Activated T-helper 1 cell treated with Interleukin-2 at 50 U/mL for 16 hours (primary cell): ENCODE measurements around the gene TENM3.
"Not testable (repeated sequence)": the region's sequence is repeated elsewhere in the genome, so short reads cannot be mapped to it uniquely, and the experiment has no call there.

Experiments
- DNase-seq: peaks from one replicate; pipeline ENCODE4 v3.0.0-alpha.2; 2020; ENCODE audit warnings: low read depth

Gene TENM3

DNA sequence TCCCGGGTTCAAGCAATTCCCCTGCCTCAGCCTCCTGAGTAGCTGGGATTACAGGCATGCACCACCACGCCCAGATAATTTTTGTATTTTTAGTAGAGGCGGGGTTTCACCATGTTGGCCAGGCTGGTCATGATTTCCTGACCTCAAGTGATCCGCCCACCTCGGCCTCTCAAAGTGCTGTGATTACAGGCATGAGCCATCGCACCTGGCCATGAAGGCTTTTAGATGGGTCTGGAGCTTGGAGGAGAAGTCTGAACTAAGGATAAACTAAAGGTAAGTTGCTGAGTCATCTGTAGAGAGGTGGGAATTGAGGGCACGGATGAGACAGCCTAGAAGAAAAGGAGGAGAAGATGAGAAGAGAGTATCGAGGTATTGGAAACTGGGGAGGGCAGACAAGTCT lies at the start of gene TENM3:
TENM3 (plus strand) TSS at position 199 of the 400 bp plus-strand sequence. CDS start 80,619 bp downstream, outside the sequence.
- not testable (repeated sequence) for DNase-seq

DNA sequence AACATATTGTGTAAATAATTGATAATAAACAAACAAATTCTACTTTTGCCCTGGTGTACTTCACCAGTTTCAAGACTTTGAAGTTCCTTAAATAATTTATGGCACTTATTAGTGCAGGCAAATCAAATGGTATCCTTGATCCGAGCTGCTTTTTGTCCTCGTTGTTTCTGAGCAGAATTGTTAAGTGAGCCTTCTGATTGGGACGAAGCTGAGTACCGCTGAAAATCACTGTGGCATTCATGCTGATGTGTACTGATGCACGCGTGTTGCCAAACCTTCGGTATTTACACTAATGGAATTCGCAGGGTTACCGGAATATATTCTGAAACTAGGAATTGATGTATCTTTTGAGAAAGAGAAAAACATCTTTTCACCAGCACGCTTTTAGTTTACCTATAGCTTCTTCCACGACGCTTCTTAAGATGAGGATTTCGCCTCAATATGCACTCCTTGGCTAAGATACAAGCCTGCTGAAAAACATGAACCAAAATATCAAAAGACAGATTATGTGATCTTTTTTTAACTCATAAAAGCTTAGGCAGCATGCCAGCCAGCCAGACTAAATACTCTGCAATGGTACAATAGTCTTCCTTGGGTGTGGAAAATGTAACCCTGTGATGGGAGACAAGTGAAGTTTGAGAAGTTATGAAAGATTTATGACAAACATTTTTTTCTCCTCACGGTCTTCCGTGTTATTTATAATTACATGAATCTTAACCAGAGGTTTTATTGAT lies 48.9 kb upstream of the TENM3 start:
- DNase-seq = no peak

DNA sequence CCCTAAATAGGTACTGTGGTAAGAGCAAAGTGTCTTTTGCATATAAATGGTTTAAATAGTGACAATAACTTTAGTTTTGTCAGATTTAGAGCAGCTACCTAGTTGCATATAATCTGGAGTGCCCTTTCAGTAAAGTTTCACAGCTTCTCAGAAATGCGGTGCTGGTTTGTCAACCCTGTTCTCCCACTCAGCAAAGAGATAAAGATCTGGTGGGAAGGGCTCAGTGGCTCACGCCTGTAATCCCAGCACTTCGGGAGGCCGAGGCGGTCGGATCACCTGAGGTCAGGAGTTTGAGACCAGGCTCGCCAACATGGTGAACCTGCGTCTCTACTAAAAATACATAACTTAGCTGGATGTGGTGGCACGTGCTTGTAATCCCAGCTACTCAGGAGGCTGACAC lies 45.6 kb upstream of the TENM3 start:
- DNase-seq = no peak

DNA sequence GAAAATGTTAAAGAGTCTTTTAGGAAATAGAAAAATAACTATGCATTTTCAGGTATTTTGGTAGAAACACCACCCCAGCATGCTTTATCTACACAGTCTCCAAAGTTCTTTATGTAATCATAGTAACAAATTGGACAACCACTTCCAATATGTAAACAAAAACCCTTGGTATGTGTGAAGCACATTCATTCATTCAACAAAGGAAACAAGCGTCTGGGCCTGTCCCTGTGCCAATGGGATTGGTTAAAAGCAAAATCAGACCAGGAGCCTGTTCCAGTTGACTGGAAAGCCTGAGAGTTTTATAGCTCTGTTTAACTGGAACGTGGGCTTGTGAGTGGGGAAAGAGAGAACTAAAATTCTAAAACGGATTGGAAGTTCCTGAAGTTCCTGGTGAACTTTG lies 41.3 kb upstream of the TENM3 start:
- no peak for DNase-seq

DNA sequence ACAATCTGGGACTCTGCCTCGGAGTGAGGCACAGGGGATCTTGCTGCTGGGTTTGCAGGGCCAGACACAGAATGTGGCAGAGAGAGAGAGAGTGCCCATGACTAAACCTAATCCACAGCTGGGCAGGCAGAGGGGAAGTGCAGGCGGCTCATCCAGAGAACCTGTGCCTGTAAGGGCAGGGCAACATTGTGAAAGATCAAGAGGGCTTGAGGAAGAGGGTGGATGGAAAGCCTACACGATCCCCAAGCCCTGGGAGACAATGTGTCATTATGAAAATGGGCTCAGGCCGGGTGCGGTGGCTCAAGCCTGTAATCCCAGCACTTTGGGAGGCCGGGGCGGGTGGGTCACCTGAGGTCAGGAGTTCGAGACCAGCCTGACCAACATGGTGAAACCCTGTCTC lies 40.6 kb upstream of the TENM3 start:
- DNase-seq = no peak

DNA sequence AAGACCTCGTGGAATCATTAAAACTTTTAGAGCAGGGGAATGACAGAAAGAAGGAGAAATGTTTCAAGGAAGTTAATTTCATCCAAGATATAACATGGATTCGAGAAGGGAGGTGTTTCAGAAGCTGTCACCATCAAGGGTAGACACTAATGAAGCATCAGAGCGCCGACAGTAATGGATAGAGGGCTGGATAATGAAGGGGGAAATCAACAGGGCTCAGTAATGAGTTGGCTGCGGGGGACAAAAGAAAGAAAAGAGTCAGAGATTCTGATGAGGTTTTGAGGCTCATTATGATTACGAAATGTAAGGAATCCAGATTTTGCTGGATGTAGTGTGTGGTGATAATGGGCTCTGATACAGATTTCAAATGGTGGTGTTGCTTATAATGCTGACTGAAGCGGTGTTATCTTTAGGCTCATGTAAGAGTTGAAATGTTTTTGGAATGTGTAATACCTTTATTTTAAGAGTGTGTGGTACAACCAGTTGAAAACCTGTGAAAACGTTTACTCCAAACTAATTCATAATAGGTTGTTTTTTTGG lies 39.3 kb upstream of the TENM3 start:
- DNase-seq = no peak

DNA sequence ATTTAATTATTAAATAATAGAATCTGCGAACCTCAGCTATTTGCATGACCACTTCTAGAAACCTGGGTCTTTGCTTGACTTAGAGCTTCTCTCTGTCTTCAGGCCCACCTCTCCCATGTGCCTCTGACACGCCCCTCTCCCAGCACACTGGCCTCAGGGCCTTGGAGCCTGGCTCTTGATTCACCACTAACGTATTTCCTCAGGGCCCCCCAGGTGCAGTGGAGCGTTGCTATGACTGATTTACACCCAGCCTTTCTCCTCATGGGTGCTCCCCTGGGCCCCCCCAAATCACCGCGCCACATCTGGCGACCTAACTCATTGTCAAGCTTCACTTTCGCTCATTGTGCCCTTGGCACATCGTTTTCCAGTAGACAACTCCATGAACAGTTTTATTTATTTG lies 37.9 kb upstream of the TENM3 start:
- no peak for DNase-seq

DNA sequence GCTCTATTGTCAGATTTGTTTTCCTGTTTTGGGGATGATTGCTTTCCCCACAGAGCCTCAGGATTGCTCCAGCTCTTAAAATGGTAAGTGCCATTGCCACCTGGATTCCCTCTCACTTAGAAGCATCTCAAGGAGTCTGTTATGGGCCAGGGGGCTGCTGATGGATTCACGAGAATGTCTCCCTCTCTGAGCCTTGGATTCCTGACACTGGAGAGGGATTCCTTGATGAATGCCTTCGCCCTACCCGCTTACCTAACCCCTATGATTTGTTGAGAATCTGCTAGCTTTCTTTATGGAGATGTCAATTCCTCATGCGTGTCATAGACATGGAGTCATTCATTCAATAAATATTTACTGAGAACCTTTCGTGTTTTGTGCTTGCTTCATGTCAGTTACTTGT lies 36.9 kb upstream of the TENM3 start:
- DNase-seq = no peak

DNA sequence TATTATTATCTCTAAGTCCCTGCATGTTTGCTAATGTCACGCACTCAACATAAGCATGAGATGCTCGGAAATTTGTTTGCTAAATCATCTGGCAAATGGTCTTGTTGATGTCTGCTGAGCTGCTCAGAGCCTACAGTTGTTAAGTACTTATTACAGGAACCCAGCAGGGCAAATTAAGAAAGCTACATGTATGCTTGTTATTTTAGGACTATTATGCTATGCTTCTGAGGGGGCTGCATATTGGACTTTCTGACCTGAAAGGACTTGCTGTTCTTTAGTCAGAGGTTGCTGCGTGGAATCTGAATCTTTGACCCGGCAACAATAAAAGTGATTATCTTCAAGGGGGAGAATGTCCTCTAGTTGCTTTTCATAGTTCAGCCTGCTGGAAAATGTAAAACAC lies 36.3 kb upstream of the TENM3 start:
- no peak for DNase-seq

DNA sequence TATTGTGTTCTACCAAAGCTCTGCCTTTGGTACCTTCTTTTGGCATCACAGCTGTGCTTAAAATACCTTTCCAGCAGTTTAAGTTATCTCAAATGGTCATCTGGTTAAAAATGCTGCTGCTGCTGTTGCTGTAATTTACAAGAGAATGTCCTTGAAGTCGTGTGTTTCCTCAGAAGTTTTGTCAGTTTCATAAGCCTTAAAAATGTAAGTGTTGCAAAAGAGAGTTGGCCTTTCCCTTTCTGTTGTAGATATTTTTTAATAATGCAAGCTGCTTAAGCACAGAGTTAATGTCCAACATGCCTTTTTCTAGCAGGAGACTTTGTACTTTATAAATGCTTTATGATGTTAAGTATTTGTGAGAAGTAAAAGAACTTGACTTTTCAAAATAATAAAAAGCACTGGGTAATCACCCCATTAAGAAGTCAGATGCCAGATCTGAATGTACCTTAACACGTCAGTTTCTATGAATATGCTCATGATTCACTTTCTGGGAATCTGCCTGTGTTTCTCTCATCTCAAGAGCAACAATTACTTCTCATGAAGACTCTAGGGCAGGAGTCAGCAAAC lies 35.3 kb upstream of the TENM3 start:
- no peak for DNase-seq

DNA sequence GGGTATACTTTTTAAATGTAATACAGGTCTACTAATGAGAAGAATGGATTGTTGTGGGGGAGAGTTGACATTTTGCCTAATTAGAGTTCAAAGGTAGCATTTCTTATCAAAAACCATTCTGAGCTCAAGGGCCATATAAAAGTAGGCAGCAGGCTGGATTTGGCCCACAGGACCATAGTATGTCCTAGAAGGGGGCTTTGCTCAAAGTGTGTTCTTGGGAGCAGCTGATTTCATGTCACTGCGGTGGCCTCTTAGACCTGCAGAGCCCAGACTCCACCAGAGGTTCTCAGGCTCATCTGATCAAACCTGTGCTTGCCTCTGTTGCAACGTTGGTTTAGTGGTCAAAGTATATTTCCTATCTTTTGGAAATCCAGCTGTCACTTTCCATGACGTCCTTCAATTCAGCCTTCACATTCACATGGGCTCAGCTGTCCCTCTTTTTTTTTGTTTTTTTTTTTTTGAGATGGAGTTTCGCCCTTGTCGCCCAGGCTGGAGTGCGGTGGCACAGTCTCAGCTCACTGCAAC lies 34.6 kb upstream of the TENM3 start:
- no peak for DNase-seq

DNA sequence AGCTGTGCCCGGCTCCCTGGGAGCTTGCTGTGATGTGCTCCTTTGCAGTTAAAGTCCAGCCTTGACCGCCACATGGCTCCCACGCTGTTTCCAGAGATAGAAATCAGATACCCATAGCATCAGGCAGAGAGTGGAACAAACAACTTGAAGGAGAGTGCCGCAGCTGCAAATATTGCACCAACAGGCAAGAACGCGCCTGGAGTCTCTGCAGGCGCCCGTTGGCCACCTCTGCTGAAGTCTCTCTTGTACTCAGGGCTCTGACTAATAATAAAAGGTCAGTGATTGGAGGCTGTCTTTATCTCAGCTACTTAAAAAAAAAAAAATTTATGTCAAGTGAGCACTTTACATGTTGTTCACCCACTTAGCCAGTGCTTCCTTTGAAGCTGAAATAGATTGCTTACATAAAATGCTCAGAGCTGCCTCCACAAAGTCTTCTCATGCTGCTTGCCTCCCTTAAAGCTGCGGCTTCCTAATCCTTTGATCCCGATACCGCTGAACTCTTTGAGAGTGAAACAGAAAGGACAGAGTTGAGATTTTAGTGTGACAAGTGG lies 30.9 kb upstream of the TENM3 start:
- DNase-seq = no peak

DNA sequence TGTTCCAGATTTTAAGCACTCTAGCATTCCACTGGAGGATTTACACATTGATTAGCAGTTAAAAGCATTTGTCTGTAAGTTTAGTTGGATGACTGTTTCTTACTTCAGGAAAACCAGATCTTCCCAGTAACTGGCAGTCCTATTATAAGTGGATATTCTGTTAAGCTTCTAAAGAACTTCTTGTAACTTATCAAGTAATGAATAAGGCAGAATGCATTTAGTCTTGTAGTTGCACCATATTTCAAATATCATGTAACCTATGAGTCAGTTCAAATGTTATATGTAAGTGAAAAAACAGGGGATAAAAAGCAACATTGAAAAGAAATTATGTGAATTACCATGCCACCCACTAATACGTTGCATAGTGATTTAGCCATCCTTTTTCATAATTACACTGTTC lies 30.2 kb upstream of the TENM3 start:
- DNase-seq = no peak

DNA sequence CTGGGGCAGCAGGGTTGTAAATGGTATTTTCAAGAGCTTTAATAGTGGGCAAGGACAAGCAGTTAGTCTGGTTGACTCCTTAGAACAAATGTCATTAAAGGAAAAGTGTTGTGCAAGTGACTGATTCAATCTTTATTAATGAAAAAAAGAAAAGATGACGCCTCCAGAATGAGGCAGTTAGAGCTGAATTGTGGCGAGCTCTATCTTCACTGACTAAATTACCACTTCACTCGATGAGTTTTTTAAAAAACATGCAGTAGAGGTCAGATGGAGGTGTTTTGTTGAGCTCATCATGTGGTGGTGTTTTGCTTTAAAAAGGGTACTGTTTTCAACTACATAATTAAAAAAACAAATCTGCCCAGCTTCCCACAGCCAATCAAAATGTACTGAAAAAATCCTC lies 28.1 kb upstream of the TENM3 start:
- no peak for DNase-seq

DNA sequence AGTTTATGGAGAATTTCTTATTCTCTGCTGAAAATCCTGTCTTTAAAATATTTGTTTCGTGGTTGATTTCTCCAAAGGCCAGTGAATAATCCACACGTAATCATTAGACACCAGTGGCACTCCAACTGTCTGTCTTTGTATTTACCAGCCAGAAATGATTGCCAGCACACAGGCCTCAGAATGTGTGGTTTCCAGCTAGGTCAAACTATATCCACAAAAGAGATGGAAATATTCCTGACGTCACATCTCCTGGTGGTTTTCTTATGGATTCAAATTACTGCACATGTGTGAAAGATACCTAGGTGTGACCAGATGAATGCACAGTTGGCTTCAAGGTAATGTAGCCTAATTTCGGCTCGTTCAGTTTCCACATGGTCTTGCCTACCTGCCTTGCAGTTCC lies 27.2 kb upstream of the TENM3 start:
- DNase-seq = no peak

DNA sequence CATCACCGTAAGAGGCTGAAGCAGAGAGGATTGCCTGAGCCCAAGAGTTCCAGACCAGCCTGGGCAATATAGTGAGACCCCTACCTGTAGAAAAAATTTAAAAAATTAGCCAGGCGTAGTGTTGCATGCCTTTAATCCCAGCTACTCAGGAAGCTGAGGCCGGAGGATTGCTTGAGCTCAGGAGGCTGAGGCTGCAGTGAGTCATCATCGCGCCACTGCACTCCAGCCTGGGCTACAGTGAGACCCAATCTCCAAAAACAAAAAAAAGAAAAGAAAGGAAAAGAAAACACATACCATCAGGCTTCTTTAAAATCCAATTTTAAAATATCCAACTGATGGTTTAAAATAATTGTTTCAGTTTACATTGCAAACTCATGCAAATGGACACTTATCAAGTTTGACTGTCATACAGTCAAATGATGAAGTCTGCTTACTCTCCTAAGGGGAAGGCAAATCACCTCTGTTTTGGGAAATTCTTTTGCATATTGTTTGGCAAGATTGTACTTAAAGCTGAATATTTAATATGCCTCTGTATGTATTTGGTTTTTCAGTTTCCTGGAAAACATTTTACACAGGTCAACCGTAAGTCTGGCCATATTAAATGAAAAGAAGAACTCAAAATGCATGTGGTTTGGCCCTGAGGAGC lies 23.7 kb upstream of the TENM3 start:
- no peak for DNase-seq

DNA sequence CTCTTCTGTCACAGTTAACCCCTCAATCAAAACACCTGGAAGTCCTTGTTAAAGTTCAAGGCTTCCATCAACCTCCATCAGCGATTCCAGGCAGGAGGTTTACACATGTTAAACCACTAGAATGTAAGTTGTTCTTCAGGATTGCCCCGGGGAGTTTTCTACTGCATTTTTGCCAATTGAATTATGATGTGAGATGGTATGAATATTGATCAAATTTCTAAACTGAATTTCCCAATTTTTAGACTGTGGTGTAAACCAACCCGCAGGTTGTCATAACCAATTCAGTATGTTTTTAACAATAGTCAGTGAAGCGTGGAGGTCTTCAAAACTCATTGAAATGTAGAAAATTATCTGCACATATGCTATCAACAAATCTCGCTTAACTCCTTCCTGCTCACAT lies 21.2 kb upstream of the TENM3 start:
- no peak for DNase-seq

DNA sequence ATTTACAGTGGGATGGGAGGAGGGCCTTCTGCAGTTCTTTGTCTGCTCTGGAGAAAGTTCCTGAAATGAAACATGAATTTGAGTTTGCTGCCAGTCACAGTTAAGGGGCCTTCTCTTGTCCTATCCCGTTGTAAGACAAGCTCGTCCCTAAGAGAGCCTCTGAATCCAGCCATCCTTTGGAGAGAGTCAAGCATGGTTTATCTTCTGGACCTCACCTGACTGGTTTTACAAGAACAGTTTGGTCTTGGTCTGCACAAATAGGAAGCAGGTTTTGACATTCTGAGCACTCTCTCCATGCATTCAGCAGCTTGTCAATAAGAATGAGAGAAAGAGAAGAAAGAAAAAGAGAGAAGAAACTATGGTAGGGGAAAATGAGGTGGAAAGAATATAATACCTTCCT lies 20.4 kb upstream of the TENM3 start:
- DNase-seq = no peak

DNA sequence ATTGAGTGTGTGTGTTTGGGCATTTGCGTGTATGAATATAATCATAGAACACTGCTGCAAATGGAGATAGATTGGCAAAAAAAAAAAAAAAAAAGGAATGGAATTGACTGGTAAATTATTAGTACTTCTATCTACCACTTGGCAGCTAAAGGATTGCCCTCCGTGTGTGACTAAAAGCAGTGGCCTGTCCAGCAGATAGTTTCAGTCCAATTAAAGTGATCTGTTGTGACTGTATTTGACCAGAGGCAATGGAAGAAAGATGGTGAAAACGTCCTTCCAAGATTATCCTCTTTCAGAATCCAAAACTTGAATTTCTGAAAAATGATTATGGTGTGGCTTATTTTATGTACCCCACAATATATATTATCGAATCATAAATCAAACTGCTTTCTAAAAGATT lies 19.5 kb upstream of the TENM3 start:
- no peak for DNase-seq

DNA sequence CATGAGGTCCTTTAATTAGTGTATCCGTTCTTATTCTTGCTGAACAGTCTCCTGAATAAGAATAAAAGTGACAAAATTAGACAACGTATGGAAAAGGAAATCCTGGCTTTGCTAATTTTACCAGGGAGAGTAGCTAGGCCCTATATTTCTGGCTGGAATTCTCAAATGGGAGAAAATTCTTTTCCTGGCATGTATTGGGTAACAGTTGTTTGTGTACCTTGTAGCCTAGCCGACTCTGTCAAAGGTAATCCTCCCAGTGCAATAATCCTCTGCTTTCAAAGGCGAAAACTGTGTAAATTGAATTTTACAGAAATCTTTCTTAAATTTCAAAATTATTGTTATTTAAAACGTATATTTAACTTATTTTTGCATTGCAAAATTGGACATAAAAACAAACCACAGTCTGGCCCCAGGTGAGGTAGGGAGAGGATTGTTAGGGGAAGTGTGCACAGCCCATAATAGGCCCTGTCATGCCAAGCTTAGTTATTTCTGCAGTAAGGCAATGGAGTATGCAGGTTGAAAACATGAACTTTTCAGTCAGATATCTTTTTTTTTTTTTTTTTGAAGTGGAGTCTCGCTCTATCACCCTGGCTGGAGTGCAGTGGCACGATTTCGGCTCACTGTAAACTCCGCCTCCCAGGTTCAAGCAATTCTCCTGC lies 18.9 kb upstream of the TENM3 start:
- DNase-seq = no peak

DNA sequence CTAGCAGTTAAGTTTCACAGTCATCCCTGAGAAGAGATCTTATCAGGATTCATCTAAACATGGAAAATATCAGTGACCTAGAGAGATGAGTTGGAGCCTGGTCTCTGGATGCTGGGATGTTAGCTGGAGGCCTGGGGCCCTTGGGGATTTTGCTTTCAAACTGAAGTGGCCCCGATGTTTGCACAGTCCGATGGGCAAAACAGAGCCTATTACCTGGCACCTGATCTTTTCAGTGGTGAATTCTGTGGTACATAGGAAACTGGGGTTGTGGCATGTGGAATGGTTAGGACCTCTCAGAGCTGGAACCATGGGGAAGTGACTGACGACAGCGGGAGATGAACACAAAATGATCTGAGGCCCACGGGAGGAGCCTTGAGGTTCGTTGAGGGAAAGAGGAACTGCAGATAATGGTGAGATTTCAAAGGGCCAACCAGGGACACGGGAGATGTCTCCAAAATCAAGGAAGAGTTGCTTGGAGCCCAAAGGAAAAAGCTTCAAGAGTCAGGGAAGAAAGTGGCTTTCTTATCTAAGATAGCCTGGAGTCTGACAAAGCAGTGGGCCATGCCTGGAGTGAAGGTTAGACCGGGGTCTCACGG lies 17.8 kb upstream of the TENM3 start:
- DNase-seq = no peak

DNA sequence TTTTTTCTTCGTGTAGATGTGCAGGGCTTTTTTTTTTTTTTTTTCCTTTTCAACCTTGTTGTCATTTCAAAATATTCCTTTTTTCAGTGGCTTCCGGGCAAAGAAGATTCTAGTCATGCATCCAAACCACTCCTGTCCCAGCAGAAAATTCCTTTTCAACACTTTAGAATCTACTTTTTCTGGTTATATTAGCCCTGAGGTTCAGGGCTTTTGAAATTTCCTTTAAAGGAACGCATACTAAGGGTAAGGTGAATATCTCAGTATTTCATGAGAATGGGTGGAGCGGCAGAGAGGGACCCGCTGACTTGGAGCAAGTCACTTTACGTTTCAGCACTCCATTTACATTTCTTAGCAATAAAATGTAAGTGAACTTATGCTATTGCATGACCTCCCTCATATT lies 15.6 kb upstream of the TENM3 start:
- DNase-seq = no peak
